ENCODE measurements around the gene SLC45A3. TPM values are rescaled to one million over a fixed set of nuclear protein-coding genes. Genes with fewer than 3 reads are reported as not detected.

SLC45A3 gene
- total RNA-seq, 4 donors from 2014 or later = 0.66 to 3.2 (median 1.3) TPM; not detected in 1

DNA sequence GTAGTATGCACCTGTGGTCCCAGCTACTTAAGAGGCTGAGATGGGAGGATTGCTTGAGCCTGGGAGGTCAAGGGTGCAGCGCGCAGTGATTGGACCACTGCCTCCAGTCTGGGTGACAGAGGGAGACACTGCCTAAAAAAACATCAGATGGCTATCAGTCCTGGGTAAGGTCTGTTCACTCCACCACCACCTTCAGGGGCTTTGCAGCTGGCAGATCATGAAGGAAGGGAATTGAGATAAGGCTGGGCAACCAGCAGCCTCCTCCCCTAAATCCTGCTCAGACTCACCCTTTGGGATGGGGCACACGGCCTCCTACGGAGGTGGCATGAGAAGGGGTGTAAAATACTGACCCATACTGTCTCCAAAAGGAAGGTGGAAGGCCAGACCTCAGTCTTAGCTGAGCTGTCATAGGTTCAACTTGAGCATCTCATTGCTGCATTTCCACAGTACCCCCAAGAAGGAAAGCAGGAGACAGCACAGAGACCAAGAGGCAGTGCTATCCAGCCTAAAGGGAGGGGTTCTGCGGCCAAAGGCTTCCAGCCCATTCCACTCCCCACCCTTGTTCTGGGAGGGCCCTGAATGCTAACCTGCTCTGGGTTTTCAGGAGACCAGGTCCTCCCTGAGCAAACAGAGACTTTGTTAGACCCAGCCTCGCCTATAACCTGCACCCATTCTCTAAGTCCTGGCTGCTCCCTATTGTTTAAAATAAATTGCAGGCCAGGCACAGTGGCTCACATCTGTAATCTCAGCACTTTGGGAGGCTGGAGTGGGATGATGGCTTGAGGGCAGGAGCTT lies 13.7 kb downstream of the SLC45A3 start:
- TF ChIP-seq, protein P1, sequence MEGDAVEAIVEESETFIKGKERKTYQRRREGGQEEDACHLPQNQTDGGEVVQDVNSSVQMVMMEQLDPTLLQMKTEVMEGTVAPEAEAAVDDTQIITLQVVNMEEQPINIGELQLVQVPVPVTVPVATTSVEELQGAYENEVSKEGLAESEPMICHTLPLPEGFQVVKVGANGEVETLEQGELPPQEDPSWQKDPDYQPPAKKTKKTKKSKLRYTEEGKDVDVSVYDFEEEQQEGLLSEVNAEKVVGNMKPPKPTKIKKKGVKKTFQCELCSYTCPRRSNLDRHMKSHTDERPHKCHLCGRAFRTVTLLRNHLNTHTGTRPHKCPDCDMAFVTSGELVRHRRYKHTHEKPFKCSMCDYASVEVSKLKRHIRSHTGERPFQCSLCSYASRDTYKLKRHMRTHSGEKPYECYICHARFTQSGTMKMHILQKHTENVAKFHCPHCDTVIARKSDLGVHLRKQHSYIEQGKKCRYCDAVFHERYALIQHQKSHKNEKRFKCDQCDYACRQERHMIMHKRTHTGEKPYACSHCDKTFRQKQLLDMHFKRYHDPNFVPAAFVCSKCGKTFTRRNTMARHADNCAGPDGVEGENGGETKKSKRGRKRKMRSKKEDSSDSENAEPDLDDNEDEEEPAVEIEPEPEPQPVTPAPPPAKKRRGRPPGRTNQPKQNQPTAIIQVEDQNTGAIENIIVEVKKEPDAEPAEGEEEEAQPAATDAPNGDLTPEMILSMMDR (IDR thresholded peaks at IDR 0.05; ENCODE audit: low read depth) = no peak

DNA sequence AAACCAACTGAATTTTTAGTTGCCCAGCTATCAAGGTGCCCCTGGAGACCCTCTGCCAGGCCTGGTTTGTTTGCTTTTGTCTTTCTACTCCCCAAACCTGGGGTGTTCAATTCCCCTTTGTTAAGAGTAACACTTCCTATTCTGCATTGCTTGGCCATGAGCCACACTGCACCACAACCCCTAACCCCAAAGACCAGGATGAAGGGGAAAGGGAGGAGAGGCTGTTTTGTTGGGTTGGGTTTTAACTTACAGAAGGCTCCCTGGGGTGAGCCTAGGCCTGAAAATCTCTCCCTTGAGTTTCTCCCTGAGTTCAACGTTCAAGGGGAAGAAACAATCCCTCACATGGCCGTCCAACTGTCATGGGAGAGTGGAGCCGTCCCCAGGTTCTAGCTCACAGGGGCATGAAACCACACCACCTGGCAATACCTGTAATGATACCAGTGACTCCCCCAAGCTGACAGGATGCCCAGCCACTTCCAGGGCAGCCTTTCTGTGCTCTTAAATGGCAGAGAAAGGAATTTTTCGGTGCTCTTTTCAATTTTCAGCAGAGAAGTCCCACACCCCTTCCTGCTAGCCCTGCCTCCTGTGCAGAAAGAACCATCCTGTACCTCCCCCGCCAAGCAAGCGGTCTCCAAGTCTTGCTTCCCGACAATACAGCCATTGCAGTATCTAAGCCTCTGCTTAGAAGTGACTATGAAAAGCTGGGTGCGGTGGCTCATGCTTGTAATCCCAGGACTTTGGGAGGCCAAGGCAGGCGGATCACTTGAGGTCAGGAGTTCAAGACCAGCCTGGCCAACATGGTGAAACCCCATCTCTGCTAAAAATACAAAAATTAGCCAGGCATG lies 14.9 kb downstream of the SLC45A3 start:
- TF ChIP-seq, protein P1 (IDR thresholded peaks at IDR 0.05; ENCODE audit: low read depth) = no peak

DNA sequence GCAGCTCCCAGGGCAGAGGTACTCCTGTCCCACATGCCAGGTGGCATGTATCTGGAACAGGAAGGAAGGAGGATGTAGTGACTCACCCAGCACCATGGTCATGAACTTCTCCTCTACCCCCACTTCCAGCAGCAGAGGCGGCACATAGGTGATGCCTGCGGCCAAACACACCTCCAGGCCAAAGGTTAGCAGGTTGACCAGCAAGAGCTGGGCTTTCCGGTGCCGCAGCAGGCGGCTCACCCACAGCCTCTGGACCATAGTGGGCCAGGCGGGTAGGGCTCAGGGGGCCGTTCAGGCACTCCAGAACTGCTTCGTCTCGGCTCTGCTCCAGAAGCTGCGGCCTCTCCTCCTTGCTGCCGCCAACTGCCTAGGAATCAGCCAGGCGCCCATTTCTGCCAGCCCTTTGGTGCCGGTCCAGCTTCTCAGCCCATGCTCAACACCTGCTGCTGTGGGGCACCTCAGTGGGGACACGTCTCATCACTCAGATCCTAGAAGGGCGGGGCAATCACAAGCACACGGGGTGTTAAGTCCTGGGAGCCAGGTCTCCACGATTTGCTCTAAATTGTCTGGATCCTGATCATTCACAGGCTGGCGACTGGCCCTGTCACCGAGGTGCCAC lies 15.8 kb downstream of the SLC45A3 start:
- TF ChIP-seq, protein P1 (IDR thresholded peaks at IDR 0.05; ENCODE audit: low read depth) = no peak

DNA sequence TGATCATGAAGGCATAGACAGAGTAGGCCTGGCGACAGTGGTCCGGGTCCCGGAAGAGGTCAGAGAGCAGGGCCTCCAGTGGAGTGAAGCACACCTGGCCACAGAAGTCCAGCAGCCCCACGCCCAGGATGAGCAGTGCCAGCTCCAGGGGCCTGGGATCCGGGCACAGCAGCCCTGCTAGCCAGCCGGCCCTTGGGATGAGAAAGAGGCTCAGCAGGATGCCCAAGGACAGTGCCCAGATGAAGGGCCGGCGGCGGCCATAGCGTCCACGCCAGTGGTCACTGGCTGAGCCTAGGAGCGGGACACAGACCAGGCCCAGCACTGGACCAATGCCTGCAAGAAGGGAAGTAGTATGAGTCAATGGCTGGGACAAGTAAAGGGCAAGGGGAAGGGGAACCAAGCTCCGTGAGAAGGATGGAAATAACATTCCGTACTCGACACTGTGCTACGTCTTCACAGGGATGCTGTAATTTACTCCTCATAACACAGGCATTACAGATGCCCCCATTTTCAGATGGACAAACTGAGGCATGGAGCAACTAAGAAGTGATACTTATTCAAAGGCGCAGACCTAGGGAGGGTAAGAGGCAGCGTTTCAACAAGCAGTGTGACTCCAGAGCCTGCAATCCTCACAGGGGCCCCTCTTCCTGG lies 16.9 kb downstream of the SLC45A3 start:
- TF ChIP-seq, protein P1 (IDR thresholded peaks at IDR 0.05; ENCODE audit: low read depth) = no peak

DNA sequence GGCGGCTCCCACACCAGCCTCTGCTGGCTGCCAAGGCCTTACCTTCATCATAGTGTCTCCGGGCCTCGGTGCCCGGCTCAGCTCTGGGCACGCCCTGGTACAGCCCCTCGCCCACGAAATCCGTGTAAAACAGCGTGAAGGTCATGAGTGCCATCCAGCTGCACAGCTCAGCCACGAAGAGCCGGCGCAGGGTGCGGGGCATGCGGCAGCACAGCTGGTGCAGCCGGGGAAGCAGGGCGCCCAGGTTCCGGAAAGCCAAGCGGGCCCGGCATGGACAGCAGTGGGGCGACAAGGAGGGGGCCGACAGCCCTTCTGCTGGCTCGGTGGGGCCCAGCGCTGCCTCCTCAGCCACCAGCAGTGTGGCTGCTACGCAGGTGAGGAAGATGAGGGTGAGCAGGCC lies 17.5 kb downstream of the SLC45A3 start:
- TF ChIP-seq, protein P1 (IDR thresholded peaks at IDR 0.05; ENCODE audit: low read depth) = no peak

DNA sequence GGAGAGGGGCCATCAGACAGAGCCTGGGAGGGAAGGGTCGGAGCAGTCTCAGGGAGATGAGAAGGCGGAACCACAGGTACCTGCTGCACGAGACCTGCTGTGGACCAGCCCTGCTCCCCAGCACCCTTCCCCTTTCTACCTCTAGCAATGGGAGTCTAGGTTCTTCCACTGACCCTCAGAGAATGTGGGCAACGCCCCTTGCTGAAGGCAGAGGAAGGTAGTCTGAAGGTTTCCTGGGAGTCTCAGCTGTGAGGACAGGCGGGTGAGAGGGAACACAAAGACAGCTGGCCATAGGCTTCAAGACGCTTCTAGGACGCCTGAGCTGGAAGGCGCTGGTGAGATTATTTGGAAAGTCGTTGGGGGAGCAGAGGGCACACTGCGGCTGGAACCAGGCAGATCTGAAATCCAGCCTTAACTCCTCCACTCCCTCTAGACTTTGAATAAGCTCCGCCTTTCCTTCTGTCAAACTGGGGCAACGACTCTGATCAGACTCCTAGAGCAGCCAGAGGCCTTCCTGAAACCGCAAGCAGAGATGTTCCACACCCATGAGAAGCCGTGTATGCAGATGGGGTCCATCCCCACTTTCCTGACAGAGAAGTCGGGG lies 18.1 kb downstream of the SLC45A3 start:
- TF ChIP-seq, protein P1 (IDR thresholded peaks at IDR 0.05; ENCODE audit: low read depth) = no peak

All from subcutaneous adipose tissue (tissue), 4 donors.